Chondrocyte (in vitro differentiated cells): ENCODE measurements around the gene ADSS2. TPM values are rescaled to one million over a fixed set of nuclear protein-coding genes. Genes with fewer than 3 reads are reported as not detected.

Experiments used
- DNase-seq: peaks from one replicate; pipeline ENCODE4 v3.0.0; 2021; ENCODE audit warnings: mixed read lengths, low spot score
- H3K27ac Mint-ChIP-seq: one replicate; pipeline ENCODE4 v1.8.0; 2021; ENCODE audit warnings: mild to moderate bottlenecking, moderate library complexity, mixed read lengths; ENCODE audit not compliant: unreplicated experiment
- H3K27me3 Mint-ChIP-seq: 2 replicates; pipeline ENCODE4 v1.8.0; 2021; ENCODE audit warnings: low read depth, mixed read lengths
- H3K36me3 Mint-ChIP-seq: 2 replicates; pipeline ENCODE4 v1.8.0; 2021; ENCODE audit warnings: low read depth, mixed read lengths
- H3K4me1 Mint-ChIP-seq: 2 replicates; pipeline ENCODE4 v1.8.0; 2021; ENCODE audit warnings: low read depth, mild to moderate bottlenecking, mixed read lengths
- H3K4me3 Mint-ChIP-seq: one replicate; pipeline ENCODE4 v1.8.0; 2021; ENCODE audit warnings: mild to moderate bottlenecking, moderate library complexity, mixed read lengths; ENCODE audit not compliant: unreplicated experiment
- H3K9me3 Mint-ChIP-seq: 2 replicates; pipeline ENCODE4 v1.8.0; 2021; ENCODE audit warnings: low read depth, mixed read lengths
- total RNA-seq: library from RNA; stranded (reverse); gene quantifications from 3 replicates; pipeline ENCODE4 v1.2.1, GENCODE V29; 2021
- TF ChIP-seq, protein P1 (sequence below): fragments of 200-600 bp; sonication (generic); IDR thresholded peaks from 2 replicates; pipeline ENCODE4 v1.5.0; 2021; ENCODE audit warnings: antibody characterized with exemption, mild to moderate bottlenecking, moderate library complexity

Gene ADSS2
- total RNA-seq, 1 donor from 2014 or later, result 43.8 TPM

DNA sequence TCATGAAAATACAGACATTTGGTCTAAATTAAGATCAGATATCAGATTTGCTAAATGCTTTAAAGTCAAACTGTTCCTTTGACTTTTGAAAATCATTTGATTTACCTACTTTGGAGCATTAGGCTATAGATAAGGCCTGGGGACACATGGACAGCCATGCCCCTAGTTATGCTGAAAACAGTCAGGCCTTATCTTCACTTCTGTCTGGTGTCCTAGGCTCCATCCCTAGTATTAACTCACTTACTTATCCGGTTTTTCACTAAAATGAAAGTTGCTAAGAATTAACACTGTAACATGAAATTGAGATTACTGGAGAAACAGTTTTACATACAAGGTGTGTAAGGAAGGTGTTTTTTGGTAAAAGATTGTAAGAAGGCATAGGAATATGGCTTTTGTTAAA lies 4.9 kb upstream of the ADSS2 start:
- TF ChIP-seq, protein P1, sequence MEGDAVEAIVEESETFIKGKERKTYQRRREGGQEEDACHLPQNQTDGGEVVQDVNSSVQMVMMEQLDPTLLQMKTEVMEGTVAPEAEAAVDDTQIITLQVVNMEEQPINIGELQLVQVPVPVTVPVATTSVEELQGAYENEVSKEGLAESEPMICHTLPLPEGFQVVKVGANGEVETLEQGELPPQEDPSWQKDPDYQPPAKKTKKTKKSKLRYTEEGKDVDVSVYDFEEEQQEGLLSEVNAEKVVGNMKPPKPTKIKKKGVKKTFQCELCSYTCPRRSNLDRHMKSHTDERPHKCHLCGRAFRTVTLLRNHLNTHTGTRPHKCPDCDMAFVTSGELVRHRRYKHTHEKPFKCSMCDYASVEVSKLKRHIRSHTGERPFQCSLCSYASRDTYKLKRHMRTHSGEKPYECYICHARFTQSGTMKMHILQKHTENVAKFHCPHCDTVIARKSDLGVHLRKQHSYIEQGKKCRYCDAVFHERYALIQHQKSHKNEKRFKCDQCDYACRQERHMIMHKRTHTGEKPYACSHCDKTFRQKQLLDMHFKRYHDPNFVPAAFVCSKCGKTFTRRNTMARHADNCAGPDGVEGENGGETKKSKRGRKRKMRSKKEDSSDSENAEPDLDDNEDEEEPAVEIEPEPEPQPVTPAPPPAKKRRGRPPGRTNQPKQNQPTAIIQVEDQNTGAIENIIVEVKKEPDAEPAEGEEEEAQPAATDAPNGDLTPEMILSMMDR, result no peak
- no peak overlapping the region for H3K4me3 Mint-ChIP-seq
- H3K36me3 Mint-ChIP-seq, result peaks cover 2% of the 10 kb centered on the region
- peaks cover 28% of the 10 kb centered on the region for H3K4me1 Mint-ChIP-seq
- no peak overlapping the region for H3K27ac Mint-ChIP-seq
- H3K9me3 Mint-ChIP-seq, result peaks cover 5% of the 10 kb centered on the region
- no peaks in the 10 kb centered on the region for H3K27me3 Mint-ChIP-seq
- no peak for DNase-seq

DNA sequence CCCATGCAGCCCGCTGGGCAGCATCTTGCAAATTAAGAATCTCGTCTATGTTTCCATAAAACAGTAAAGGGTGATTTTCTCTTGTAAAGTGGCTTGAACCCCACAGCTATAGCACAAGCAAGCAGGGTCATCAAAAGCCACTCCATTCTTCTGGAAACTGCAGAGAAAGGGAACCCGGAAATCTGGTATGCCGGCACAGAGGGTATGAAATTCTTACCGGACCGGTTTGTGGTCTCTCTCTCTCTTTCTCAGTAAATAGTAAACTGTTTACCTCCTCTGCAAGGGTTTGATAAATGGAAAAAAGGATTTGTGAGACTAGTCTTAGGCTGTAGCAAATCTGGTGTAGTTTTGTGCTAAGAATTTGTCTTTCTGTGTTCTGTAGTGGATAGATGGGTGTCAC lies 2.7 kb upstream of the ADSS2 start:
- H3K9me3 Mint-ChIP-seq, result peaks cover 3% of the 10 kb centered on the region
- H3K27ac Mint-ChIP-seq, result no peak overlapping the region
- TF ChIP-seq, protein P1, result no peak
- peaks cover 32% of the 10 kb centered on the region for H3K4me1 Mint-ChIP-seq
- H3K27me3 Mint-ChIP-seq, result no peaks in the 10 kb centered on the region
- no peak overlapping the region for H3K4me3 Mint-ChIP-seq
- DNase-seq, result no peak
- peaks cover 1% of the 10 kb centered on the region for H3K36me3 Mint-ChIP-seq

DNA sequence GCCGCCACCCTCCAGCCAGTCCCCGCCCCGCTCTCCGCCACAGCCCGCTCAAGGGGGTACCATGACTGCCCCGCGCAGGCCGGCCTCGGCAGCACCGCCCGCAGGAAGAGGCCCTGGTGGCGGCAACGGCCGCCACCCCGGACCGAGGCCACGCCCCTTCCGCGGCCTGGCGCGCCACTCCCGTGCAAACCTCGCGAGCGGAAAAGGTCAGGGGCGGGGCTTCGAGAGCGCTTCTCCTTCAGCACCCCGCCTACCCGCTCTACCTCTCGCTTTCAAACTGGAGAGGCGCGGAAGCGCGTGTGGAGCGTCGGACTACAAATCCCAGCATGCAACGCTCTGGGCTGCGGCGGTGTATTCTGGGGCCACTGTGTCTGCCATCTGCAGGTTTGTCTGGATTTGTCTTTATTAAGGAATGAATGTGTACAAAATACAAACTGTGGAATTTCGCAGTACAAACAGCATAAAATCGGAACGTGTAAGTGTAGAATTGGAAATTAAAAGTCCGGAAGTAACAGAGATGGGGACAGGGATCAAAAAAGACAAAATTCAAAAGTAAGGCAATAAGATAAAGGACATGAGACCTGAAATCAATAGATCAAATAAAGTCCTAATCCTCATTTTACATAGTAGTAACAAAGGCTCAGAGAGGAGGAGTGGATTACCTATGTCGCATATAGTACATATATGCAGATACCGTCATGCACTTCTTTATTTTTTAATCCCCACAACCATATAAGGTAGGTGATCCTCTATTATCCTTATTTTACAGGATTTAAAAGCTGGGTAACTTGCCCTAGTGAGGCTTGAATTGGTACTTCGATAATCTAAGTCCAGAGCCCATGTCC lies 464 bp upstream of the ADSS2 start:
- peak overlapping the region; percentile 94 for H3K27ac Mint-ChIP-seq
- DNase-seq, result peak; percentile 99
- peak overlapping the region; percentile 77 for H3K4me3 Mint-ChIP-seq
- H3K27me3 Mint-ChIP-seq, result no peaks in the 10 kb centered on the region
- peaks cover 52% of the 10 kb centered on the region for H3K4me1 Mint-ChIP-seq
- H3K36me3 Mint-ChIP-seq, result peaks cover 1% of the 10 kb centered on the region
- TF ChIP-seq, protein P1, result peak; percentile 74
- H3K9me3 Mint-ChIP-seq, result peaks cover 3% of the 10 kb centered on the region

DNA sequence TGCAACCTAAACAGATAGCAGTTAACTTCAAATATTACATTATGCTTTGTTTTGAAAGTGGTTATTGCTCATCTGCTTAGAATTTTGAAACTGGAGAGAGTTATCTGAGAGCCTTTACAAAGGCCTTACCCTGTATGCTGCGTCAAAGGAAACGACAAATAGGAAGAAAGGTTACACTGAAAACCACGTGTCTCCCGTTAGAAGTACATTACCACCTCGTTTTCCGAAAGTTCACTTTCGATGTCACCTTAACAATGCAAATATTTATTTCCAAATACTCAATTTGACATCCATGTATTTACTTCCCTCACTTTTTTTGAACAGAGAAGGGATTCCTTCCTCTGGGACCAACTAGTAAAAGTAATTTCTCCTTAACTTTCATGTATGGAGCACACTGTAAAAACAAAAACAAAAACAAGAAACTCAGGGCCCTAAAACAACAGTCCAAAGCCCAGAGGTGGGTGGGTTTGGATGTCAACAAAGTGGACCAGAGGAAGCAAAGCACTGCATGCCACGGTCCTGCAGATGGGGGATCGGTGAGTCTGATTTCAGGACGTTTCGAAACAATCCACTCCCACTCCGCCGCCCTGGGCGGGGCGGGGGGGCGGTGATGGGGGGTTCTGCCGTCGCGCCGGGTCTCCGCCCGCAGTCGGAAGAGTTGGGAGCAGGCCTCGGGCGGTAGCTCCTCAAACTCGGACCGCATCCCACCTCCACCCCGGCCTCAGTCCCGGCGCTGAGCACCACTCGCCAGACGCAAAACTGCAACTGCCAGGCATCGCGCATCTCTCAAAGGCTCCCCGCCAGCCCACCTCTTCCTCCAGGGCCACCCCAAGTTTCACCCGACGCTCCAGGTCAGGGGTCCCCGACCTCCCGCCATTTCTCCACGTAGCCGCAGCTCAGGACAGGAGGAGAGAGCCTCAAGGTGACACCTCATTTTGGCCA lies 841 bp downstream of the ADSS2 start:
- Mint-ChIP-seq H3K9me3 (peaks cover 3% of the 10 kb centered on the region), H3K4me3 (peak overlapping the region; percentile 82), H3K27ac (peak overlapping the region; percentile 94), H3K36me3 (peaks cover 1% of the 10 kb centered on the region), H3K27me3 (no peaks in the 10 kb centered on the region), H3K4me1 (peaks cover 64% of the 10 kb centered on the region)
- TF ChIP-seq, protein P1, result no peak
- no peak for DNase-seq

DNA sequence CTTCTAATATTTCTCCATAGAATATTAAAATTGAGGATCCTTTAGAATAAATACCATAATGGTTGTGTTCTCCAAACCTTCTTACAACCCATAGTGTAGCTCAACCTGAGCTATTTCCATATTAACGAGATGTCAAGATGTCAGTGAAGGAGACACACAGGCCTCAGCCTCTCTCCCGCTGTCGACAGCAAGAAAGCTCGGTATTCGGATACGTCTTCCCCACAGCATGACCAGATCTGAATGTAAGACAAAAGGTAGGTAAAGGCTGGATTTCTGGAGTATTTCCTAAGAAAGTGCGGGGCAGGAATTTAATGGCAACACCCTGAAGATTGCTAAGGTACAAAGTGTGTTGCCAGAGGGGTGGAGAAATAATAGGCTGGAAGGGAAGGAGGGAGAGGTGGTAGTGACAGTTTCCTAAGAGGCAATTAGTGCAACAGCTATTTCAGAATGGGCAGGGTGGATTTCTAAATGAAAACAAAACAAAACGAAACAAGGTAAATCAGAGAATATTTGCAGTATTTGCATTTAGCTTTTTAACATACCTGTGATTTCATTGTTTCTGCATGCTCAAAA lies 1.7 kb downstream of the ADSS2 start:
- peaks cover 70% of the 10 kb centered on the region for H3K4me1 Mint-ChIP-seq
- TF ChIP-seq, protein P1, result no peak

More for the DNA sequence above, 1.7 kb downstream of the ADSS2 start:
- Mint-ChIP-seq H3K27ac (peak overlapping the region; percentile 94), H3K9me3 (peaks cover 3% of the 10 kb centered on the region), H3K27me3 (no peaks in the 10 kb centered on the region), H3K36me3 (peaks cover 1% of the 10 kb centered on the region), H3K4me3 (peak overlapping the region; percentile 82)
- no peak for DNase-seq
